Amniotic epithelial cell (primary cell): Measurements from ENCODE around the gene PCDHA10.

ENCODE experiments used
- DNase-seq: peaks from one replicate; pipeline ENCODE4 v3.0.0-alpha.2; 2010; ENCODE audit warnings: low read depth

Gene PCDHA10

DNA sequence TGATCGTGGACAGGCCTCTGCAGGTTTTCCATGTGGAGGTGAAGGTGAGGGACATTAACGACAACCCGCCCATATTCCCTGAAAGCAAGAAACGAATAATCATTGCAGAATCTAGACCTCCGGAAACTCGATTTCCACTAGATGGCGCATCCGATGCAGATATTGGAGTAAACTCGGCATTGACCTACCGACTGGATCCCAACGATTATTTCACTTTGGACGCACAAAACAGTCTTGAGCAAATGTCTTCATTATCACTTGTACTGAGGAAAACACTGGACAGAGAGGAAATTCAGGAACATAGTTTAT lies 26.8 kb downstream of the PCDHA10 start:
- DNase-seq, result no peak

DNA sequence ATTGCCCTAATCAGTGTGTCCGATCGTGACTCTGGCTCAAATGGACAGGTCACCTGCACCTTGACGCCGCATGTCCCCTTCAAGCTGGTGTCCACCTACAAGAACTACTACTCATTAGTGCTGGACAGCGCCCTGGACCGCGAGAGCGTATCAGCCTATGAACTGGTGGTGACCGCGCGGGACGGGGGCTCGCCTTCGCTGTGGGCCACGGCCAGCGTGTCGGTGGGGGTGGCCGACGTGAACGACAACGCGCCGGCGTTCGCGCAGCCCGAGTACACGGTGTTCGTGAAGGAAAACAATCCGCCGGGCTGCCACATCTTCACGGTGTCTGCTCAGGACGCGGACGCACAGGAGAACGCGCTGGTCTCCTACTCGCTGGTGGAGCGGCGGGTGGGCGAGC lies 27.7 kb downstream of the PCDHA10 start:
- no peak for DNase-seq

DNA sequence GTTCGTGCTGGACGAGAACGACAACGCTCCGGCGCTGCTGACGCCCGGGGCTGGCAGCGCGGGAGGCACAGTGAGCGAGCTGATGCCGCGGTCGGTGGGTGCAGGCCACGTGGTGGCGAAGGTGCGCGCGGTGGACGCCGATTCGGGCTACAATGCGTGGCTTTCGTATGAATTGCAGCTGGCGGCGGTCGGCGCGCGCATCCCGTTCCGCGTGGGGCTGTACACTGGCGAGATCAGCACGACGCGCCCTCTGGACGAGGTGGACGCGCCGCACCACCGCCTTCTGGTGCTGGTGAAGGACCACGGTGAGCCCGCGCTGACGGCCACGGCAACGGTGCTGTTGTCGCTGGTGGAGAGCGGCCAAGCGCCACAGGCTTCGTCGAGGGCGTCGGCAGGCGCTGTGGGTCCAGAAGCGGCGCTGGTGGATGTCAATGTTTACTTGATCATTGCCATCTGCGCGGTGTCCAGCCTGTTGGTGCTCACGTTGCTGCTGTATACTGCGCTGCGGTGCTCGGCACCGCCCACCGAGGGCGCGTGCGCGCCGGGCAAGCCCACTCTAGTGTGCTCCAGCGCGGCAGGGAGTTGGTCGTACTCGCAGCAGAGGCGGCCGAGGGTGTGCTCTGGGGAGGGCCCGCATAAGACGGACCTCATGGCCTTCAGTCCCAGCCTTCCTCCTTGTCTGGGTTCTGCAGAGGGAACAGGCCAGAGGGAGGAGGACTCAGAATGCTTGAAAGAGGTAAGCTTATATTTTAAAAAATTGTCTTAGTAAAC lies 28.4 kb downstream of the PCDHA10 start:
- no peak for DNase-seq

DNA sequence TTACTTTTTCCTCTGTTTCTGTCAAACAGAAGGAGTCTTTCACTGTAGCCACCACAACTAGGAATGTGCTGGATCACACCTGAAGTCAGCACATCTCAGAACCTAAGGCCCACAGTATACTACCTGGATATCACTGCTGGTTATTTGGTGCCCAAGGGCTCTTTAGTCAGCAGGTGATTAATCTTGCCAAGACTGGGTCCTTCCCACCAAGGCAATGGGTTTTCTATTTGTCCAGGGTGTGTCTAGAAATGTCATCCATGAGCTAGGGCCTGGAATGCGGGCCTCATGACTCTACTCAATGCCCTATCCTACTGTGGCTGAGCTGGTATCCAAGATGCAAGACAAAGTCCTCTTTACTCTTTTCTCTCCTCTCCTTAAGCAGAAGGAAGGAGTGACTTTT lies 60.6 kb downstream of the PCDHA10 start:
- DNase-seq, result no peak
